ENCODE data around the gene TSHZ1.

- no peak for TF ChIP-seq CTCF (conservative IDR thresholded peaks at IDR 0.05; ENCODE audit: low read length)
- no peak for TF ChIP-seq EZH2phosphoT487 (IDR thresholded peaks at IDR 0.05; ENCODE audit: borderline replicate concordance)
These were observed 57.7 kb downstream of the TSHZ1 start for GRCh38 chr18:75268364-75268646.
